Parathyroid adenoma (tissue), 2 donors: ENCODE data around the gene RASD1.

Experiments used
- H2AFZ ChIP-seq: fragments of 300-600 bp; sonication (generic); one replicate; pipeline ENCODE4 v1.7.0; 2017; ENCODE audit warnings: antibody characterized with exemption, mild to moderate bottlenecking
- H3K27ac ChIP-seq: fragments of 300-600 bp; sonication (generic); one replicate; pipeline ENCODE4 v1.7.0; 2017
- H3K27me3 ChIP-seq: fragments of 300-600 bp; sonication (generic); one replicate; pipeline ENCODE4 v1.7.0; 2017; ENCODE audit warnings: low read length; ENCODE audit not compliant: control insufficient read depth, insufficient read depth
- H3K36me3 ChIP-seq: fragments of 300-600 bp; sonication (generic); one replicate; pipeline ENCODE4 v1.7.0; 2017; ENCODE audit warnings: low read length; ENCODE audit not compliant: control insufficient read depth, insufficient read depth
- H3K4me1 ChIP-seq: fragments of 300-600 bp; sonication (generic); one replicate; pipeline ENCODE4 v1.7.0; 2017; ENCODE audit warnings: control low read depth
- H3K4me2 ChIP-seq: fragments of 300-600 bp; sonication (generic); one replicate; pipeline ENCODE4 v1.7.0; 2017; ENCODE audit warnings: low read length
- H3K4me3 ChIP-seq: fragments of 300-600 bp; sonication (generic); one replicate; pipeline ENCODE4 v1.7.0; 2017; ENCODE audit warnings: low read depth, low read length
- H3K79me2 ChIP-seq: fragments of 300-600 bp; sonication (generic); one replicate; pipeline ENCODE4 v1.7.0; 2017; ENCODE audit warnings: control low read depth
- H3K9ac ChIP-seq: fragments of 300-600 bp; sonication (generic); one replicate; pipeline ENCODE4 v1.7.0; 2017; ENCODE audit warnings: mild to moderate bottlenecking
- H3K9me3 ChIP-seq: fragments of 300-600 bp; sonication (generic); one replicate; pipeline ENCODE4 v1.7.0; 2017; ENCODE audit warnings: low read length; ENCODE audit not compliant: control insufficient read depth
- TF ChIP-seq, protein P1 (sequence below): fragments of 300-600 bp; sonication (generic); IDR thresholded peaks from one replicate; pipeline ENCODE4 v1.7.0; 2017; ENCODE audit warnings: antibody characterized with exemption, mild to moderate bottlenecking
- donor health status: primary hyperparathyroidism.

RASD1 gene

GRCh38 chr17:17533901-17534441 is 37.8 kb upstream of the RASD1 start:
- no peak overlapping the region for H3K27ac ChIP-seq
- H3K9me3 ChIP-seq, result no peaks in the 10 kb centered on the region
- TF ChIP-seq, protein P1, sequence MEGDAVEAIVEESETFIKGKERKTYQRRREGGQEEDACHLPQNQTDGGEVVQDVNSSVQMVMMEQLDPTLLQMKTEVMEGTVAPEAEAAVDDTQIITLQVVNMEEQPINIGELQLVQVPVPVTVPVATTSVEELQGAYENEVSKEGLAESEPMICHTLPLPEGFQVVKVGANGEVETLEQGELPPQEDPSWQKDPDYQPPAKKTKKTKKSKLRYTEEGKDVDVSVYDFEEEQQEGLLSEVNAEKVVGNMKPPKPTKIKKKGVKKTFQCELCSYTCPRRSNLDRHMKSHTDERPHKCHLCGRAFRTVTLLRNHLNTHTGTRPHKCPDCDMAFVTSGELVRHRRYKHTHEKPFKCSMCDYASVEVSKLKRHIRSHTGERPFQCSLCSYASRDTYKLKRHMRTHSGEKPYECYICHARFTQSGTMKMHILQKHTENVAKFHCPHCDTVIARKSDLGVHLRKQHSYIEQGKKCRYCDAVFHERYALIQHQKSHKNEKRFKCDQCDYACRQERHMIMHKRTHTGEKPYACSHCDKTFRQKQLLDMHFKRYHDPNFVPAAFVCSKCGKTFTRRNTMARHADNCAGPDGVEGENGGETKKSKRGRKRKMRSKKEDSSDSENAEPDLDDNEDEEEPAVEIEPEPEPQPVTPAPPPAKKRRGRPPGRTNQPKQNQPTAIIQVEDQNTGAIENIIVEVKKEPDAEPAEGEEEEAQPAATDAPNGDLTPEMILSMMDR, result no peak
- peaks cover 2% of the 10 kb centered on the region for H3K79me2 ChIP-seq
- H3K4me3 ChIP-seq, result no peak overlapping the region
- no peaks in the 10 kb centered on the region for H3K27me3 ChIP-seq
- no peak overlapping the region for H3K4me2 ChIP-seq
- H3K4me1 ChIP-seq, result peaks cover 7% of the 10 kb centered on the region
- H3K36me3 ChIP-seq, result no peaks in the 10 kb centered on the region
- no peak overlapping the region for H3K9ac ChIP-seq
- no peak overlapping the region for H2AFZ ChIP-seq

- Histone ChIP-seq H3K79me2 (peaks cover 9% of the 10 kb centered on the region), H3K4me1 (peaks cover 7% of the 10 kb centered on the region), H3K36me3 (no peaks in the 10 kb centered on the region), H3K4me3 (no peak overlapping the region), H3K27me3 (no peaks in the 10 kb centered on the region), H3K9me3 (no peaks in the 10 kb centered on the region), H3K27ac (no peak overlapping the region), H3K9ac (no peak overlapping the region), H2AFZ (no peak overlapping the region), H3K4me2 (no peak overlapping the region)
- TF ChIP-seq, protein P1, result no peak
Measured at GRCh38 chr17:17532991-17533390, 36.8 kb upstream of the RASD1 start.

DNA sequence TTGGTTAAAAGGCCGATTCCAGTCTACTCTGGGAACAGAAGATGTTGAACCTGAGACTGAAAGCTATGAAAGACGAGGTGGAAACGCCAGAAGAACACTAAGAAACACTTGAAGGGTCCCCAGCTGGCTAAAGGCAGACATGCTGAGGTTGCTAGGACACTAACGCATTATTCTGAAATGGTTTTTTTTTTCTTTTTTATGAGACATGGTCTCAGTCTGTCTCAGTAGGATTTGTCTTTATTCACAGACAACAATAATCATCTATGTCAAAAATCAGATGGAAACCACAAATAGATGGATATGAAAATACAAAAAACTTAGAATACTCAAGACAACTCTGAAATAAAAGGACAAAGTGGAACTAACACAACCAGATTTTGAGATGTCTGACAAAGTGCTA is 35.0 kb upstream of the RASD1 start:
- no peaks in the 10 kb centered on the region for H3K9me3 ChIP-seq
- H3K4me3 ChIP-seq, result no peak overlapping the region
- H2AFZ ChIP-seq, result no peak overlapping the region
- no peak overlapping the region for H3K4me2 ChIP-seq
- no peak overlapping the region for H3K9ac ChIP-seq
- no peak overlapping the region for H3K27ac ChIP-seq
- no peaks in the 10 kb centered on the region for H3K27me3 ChIP-seq
- TF ChIP-seq, protein P1, result no peak
- peaks cover 7% of the 10 kb centered on the region for H3K4me1 ChIP-seq
- H3K36me3 ChIP-seq, result no peaks in the 10 kb centered on the region
- H3K79me2 ChIP-seq, result peaks cover 12% of the 10 kb centered on the region

DNA sequence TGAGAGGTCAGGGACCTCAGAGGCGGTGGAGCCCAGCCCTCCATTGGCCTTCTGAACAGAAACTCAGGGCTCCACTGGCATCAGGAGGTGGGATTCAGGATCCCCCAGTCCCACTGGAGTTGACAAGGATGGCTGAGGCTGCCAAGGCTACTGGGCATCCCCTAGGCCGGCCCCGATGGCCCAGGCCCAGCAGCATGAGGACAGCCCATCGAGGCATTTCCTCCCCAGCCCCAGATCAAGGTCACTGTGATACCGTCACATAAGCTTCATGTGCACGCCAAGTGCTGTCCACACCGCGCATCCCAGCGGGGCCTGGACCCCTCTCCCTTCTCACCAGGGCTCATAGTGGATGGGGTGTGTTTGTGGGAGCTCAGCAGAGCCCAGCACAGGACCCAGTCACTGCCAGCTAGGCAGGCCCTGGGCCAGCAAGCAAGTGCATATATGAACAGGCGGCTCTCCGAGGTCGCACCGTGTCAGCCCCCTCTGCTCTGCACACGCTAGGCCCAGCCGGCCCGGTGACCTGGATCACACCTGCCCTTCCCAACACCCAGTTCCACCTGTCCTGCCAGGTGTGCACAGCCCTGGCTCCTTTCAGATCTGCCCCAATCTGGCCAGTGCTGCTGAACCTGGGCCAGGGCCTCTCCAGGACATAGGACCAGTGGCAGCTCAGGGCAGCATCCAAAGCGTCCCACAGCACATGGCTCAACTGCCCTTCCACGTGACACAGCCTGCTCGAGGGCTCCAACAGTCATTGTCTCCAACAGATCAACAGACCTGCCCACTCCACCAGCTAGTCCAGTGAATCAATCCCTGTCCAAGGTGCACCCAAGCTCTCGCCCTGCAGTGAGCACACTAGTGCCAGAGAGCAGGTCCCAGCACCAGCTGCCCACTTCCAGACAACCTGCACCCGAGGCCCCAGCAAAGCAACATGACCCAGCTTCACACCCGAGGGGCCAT is 32.8 kb upstream of the RASD1 start:
- Histone ChIP-seq H3K9ac (no peak overlapping the region), H3K4me1 (no peaks in the 10 kb centered on the region), H3K36me3 (no peaks in the 10 kb centered on the region), H2AFZ (no peak overlapping the region), H3K27me3 (no peaks in the 10 kb centered on the region), H3K9me3 (no peaks in the 10 kb centered on the region), H3K4me2 (no peak overlapping the region), H3K4me3 (no peak overlapping the region), H3K79me2 (peaks cover 12% of the 10 kb centered on the region), H3K27ac (no peak overlapping the region)
- TF ChIP-seq, protein P1, result no peak
